ENCODE measurements around the gene CLEC2L. TPM values are rescaled to one million over a fixed set of nuclear protein-coding genes. Genes with fewer than 3 reads are reported as not detected.

Gene CLEC2L
- total and polyA plus RNA-seq, 10 donors, result 0.11 TPM; not detected in 9

GRCh38 chr7:139570119-139570518 lies 46.6 kb downstream of the CLEC2L start:
- TF ChIP-seq POLR2A (IDR thresholded peaks at IDR 0.05) (no peak), CTCF (IDR thresholded peaks at IDR 0.05 in 8 of 11, conservative IDR thresholded peaks at IDR 0.05 in 3 of 11) (no peak), POLR2AphosphoS5 (IDR thresholded peaks at IDR 0.05) (no peak)
- Histone ChIP-seq H3K9me3 (no peaks in the 10 kb centered on the region), H3K4me1 (no peaks in the 10 kb centered on the region), H3K27ac (no peak overlapping the region), H3K36me3 (peaks cover 0 to 94% (median 33%) of the 10 kb centered on the region in 6 donors), H3K4me3 (no peak overlapping the region), H3K27me3 (replicated peaks in 1 of 7) (no peaks in the 10 kb centered on the region)
- intact Hi-C loops (cut with DNase I; ENCODE audit: low total_unique reads), result no loop called here
- 82 to 89% (median 86%) methylated on average over 6 to 8 of the region's 8 CpGs for WGBS, 5 donors
- peak; percentile 21 for DNase-seq

- DNase-seq, result no peak
- no peaks in the 10 kb centered on the region for H3K4me1 ChIP-seq
- 86 to 95% (median 89%) methylated on average over 5 of the region's 5 CpGs for WGBS, 5 donors
- TF ChIP-seq CTCF (IDR thresholded peaks at IDR 0.05 in 8 of 11, conservative IDR thresholded peaks at IDR 0.05 in 3 of 11) (no peak), POLR2A (IDR thresholded peaks at IDR 0.05) (no peak), POLR2AphosphoS5 (IDR thresholded peaks at IDR 0.05) (no peak)
- intact Hi-C loops (cut with DNase I; ENCODE audit: low total_unique reads), result no loop called here
- H3K9me3 ChIP-seq, result no peaks in the 10 kb centered on the region
- H3K27ac ChIP-seq, result no peak overlapping the region
- H3K27me3 ChIP-seq (replicated peaks in 1 of 7), result no peaks in the 10 kb centered on the region
- peaks cover 0 to 99% (median 38%) of the 10 kb centered on the region in 6 donors for H3K36me3 ChIP-seq
- H3K4me3 ChIP-seq, result no peak overlapping the region
Measured at GRCh38 chr7:139570626-139571025, 47.1 kb downstream of the CLEC2L start.

GRCh38 chr7:139571190-139571589 lies 47.7 kb downstream of the CLEC2L start:
- H3K4me1 ChIP-seq, result no peaks in the 10 kb centered on the region
- H3K27ac ChIP-seq, result no peak overlapping the region
- H3K36me3 ChIP-seq, result peaks cover 0 to 100% (median 43%) of the 10 kb centered on the region in 6 donors
- H3K27me3 ChIP-seq (replicated peaks in 1 of 7), result no peaks in the 10 kb centered on the region
- intact Hi-C loops (cut with DNase I; ENCODE audit: low total_unique reads), result no loop called here
- H3K9me3 ChIP-seq, result no peaks in the 10 kb centered on the region
- 90 to 96% (median 93%) methylated on average over 19 to 20 of the region's 20 CpGs for WGBS, 5 donors
- TF ChIP-seq POLR2AphosphoS5 (IDR thresholded peaks at IDR 0.05), result no peak
- peak; percentile 66 for DNase-seq
- H3K4me3 ChIP-seq, result no peak overlapping the region

GRCh38 chr7:139571651-139572050 lies 48.2 kb downstream of the CLEC2L start:
- 95 to 98% (median 96%) methylated on average over 20 of the region's 20 CpGs for WGBS, 5 donors
- Histone ChIP-seq H3K9me3 (no peaks in the 10 kb centered on the region), H3K4me1 (no peaks in the 10 kb centered on the region), H3K27me3 (replicated peaks in 1 of 7) (no peaks in the 10 kb centered on the region), H3K4me3 (no peak overlapping the region), H3K36me3 (peaks cover 0 to 100% (median 46%) of the 10 kb centered on the region in 6 donors), H3K27ac (no peak overlapping the region)
- no peak for TF ChIP-seq CTCF (IDR thresholded peaks at IDR 0.05 in 8 of 11, conservative IDR thresholded peaks at IDR 0.05 in 3 of 11)
- TF ChIP-seq POLR2A (IDR thresholded peaks at IDR 0.05), result no peak
- peak in 1 of 3 donors; percentile 42 for TF ChIP-seq POLR2AphosphoS5 (IDR thresholded peaks at IDR 0.05)
- DNase-seq, result peak; percentile 39
- intact Hi-C loops (cut with DNase I; ENCODE audit: low total_unique reads), result no loop called here

GRCh38 chr7:139572071-139572470 lies 48.6 kb downstream of the CLEC2L start:
- H3K36me3 ChIP-seq, result peaks cover 0 to 100% (median 47%) of the 10 kb centered on the region in 6 donors

More at GRCh38 chr7:139572071-139572470, 48.6 kb downstream of the CLEC2L start:
- no peak overlapping the region for H3K27ac ChIP-seq
- no peaks in the 10 kb centered on the region for H3K27me3 ChIP-seq (replicated peaks in 1 of 7)
- H3K4me3 ChIP-seq, result no peak overlapping the region
- no peaks in the 10 kb centered on the region for H3K9me3 ChIP-seq
- peak; percentile 52 for DNase-seq
- TF ChIP-seq POLR2AphosphoS5 (IDR thresholded peaks at IDR 0.05) (no peak), CTCF (IDR thresholded peaks at IDR 0.05 in 8 of 11, conservative IDR thresholded peaks at IDR 0.05 in 3 of 11) (no peak), POLR2A (IDR thresholded peaks at IDR 0.05) (no peak)
- 92 to 98% (median 97%) methylated on average over 15 of the region's 15 CpGs for WGBS, 5 donors
- no peaks in the 10 kb centered on the region for H3K4me1 ChIP-seq
- intact Hi-C loops (cut with DNase I; ENCODE audit: low total_unique reads), result no loop called here
